IMR-90 (cell line): ENCODE results near the gene DOCK2. TPM values are rescaled to one million over a fixed set of nuclear protein-coding genes. Genes with fewer than 3 reads are reported as not detected.
"Not testable (repeated sequence)": the region's sequence is repeated elsewhere in the genome, so short reads cannot be mapped to it uniquely, and the experiment has no call there.

ENCODE experiments used
- ATAC-seq: fragments of 200-7000 bp; cut with Tn5 transposase; 2 replicates; pipeline ENCODE4 v1.9.1; 2020; ENCODE audit warnings: low read depth, mild to moderate bottlenecking, moderate library complexity
- BruUV-seq: library from RNA; stranded (reverse); fragments of 400-500 nt; replicated peaks from 2 replicates; lab custom pipeline; 2021; lab: Mats Ljungman, UMichigan
- CTCF ChIA-PET: fragments of 300-600 bp; formaldehyde crosslinking; extraction: SDS; loops from one replicate; lab custom pipeline; 2021; ENCODE audit warnings: antibody characterized with exemption; lab: Yijun Ruan, JAX
- POLR2A ChIA-PET: fragments of 300-600 bp; sonication (Branson Sonifier 250); formaldehyde crosslinking; loops from one replicate; lab custom pipeline; 2022; ENCODE audit warnings: antibody characterized with exemption; ENCODE audit not compliant: unreplicated experiment; lab: Charles Lee
- DNase-seq: peaks from one replicate; pipeline ENCODE4 v3.0.0; 2013
- H2AFZ ChIP-seq: replicated peaks from 2 replicates; pipeline ENCODE3; 2013; ENCODE audit warnings: low read length, mild to moderate bottlenecking; ENCODE audit not compliant: poor library complexity
- H2AK5ac ChIP-seq: 2 replicates; pipeline ENCODE4 v1.6.1; 2013; ENCODE audit warnings: low read depth, low read length, inconsistent platforms
- H2AK9ac ChIP-seq: replicated peaks from 2 replicates; pipeline ENCODE3; 2013; ENCODE audit warnings: mild to moderate bottlenecking, low read depth, low read length, moderate library complexity; ENCODE audit not compliant: poor library complexity
- H2BK120ac ChIP-seq: 2 replicates; pipeline ENCODE4 v1.6.1; 2013; ENCODE audit warnings: low read depth, low read length, inconsistent platforms
- H2BK15ac ChIP-seq: 3 replicates; pipeline ENCODE4 v1.6.1; 2013; ENCODE audit warnings: low read depth, low read length, inconsistent platforms
- H2BK20ac ChIP-seq: 2 replicates; pipeline ENCODE4 v1.6.1; 2013; ENCODE audit warnings: low read depth, mild to moderate bottlenecking, inconsistent platforms, low read length, moderate library complexity
- H2BK5ac ChIP-seq: 2 replicates; pipeline ENCODE4 v1.6.1; 2013; ENCODE audit warnings: mild to moderate bottlenecking, low read depth, low read length, inconsistent platforms; ENCODE audit not compliant: poor library complexity, severe bottlenecking
- H3K14ac ChIP-seq: replicated peaks from 2 replicates; pipeline ENCODE4 v1.6.1; 2013; ENCODE audit warnings: low read depth, low read length, inconsistent platforms
- H3K18ac ChIP-seq: 2 replicates; pipeline ENCODE4 v1.6.1; 2013; ENCODE audit warnings: low read depth, low read length, control low read depth
- H3K23ac ChIP-seq: 2 replicates; pipeline ENCODE4 v1.6.1; 2013; ENCODE audit warnings: low read depth, low read length, inconsistent platforms
- H3K27ac ChIP-seq: 2 replicates; pipeline ENCODE4 v1.5.1; 2013; ENCODE audit warnings: mild to moderate bottlenecking, control low read depth, low read length; ENCODE audit not compliant: insufficient read depth
- H3K27me3 ChIP-seq: 2 replicates; pipeline ENCODE4 v1.6.1; 2013; ENCODE audit warnings: low read length; ENCODE audit not compliant: control insufficient read depth, insufficient read depth
- H3K36me3 ChIP-seq: 2 replicates; pipeline ENCODE4 v1.6.1; 2013; ENCODE audit warnings: low read length, mixed read lengths; ENCODE audit not compliant: control insufficient read depth, insufficient read depth
- H3K4ac ChIP-seq: 2 replicates; pipeline ENCODE4 v1.6.1; 2013; ENCODE audit warnings: low read depth, low read length, inconsistent platforms
- H3K4me1 ChIP-seq: 2 replicates; pipeline ENCODE4 v1.6.1; 2013; ENCODE audit warnings: low read length, mixed read lengths; ENCODE audit not compliant: control insufficient read depth, insufficient read depth
- H3K4me2 ChIP-seq: 2 replicates; pipeline ENCODE4 v1.6.1; 2013; ENCODE audit warnings: low read depth, mild to moderate bottlenecking, control low read depth, low read length, moderate library complexity
- H3K4me3 ChIP-seq: 2 replicates; pipeline ENCODE4 v1.5.1; 2013; ENCODE audit warnings: low read depth, mild to moderate bottlenecking, control low read depth, low read length, moderate library complexity; ENCODE audit not compliant: insufficient read depth
- H3K56ac ChIP-seq: 2 replicates; pipeline ENCODE4 v1.6.1; 2013; ENCODE audit warnings: low read length, inconsistent platforms; ENCODE audit not compliant: insufficient read depth; ENCODE audit errors: extremely low read depth
- H3K79me1 ChIP-seq, 2 experiments: 2 replicates each; pipeline ENCODE4 v1.6.1; 2013; ENCODE audit warnings: low read length in 2 of 2, inconsistent platforms in 1 of 2, low read depth in 1 of 2
- H3K9ac ChIP-seq: 2 replicates; pipeline ENCODE4 v1.6.1; 2013; ENCODE audit warnings: low read depth, low read length, control low read depth
- H3K9me1 ChIP-seq: 2 replicates; pipeline ENCODE4 v1.6.1; 2013; ENCODE audit warnings: low read length, inconsistent platforms; ENCODE audit not compliant: insufficient read depth
- H3K9me3 ChIP-seq: 2 replicates; pipeline ENCODE4 v1.6.1; 2013; ENCODE audit warnings: low read length; ENCODE audit not compliant: control insufficient read depth, insufficient read depth
- H4K20me1 ChIP-seq: 2 replicates; pipeline ENCODE4 v1.6.1; 2013; ENCODE audit warnings: low read length, inconsistent platforms; ENCODE audit not compliant: insufficient read depth
- H4K5ac ChIP-seq: 2 replicates; pipeline ENCODE4 v1.6.1; 2013; ENCODE audit warnings: mild to moderate bottlenecking, low read depth, low read length, control low read depth
- H4K8ac ChIP-seq, 2 experiments: 2 replicates each; pipeline ENCODE4 v1.6.1; 2013; ENCODE audit warnings: low read depth in 2 of 2, low read length in 2 of 2, control low read depth in 1 of 2, inconsistent platforms in 1 of 2
- H4K91ac ChIP-seq: 2 replicates; pipeline ENCODE4 v1.6.1; 2013; ENCODE audit warnings: low read depth, low read length, inconsistent platforms; ENCODE audit not compliant: insufficient read depth
- RCOR1 ChIP-seq: IDR thresholded peaks from 2 replicates; pipeline ENCODE4 v1.6.1; 2012; ENCODE audit warnings: mild to moderate bottlenecking, low read length, improper control_type of control experiment; ENCODE audit not compliant: insufficient replicate concordance
- USF2 ChIP-seq: fragments of 150-350 bp; IDR thresholded peaks from 2 replicates; pipeline ENCODE4 v1.6.1; 2017; ENCODE audit warnings: mild to moderate bottlenecking, antibody characterized with exemption, low read length, low read depth
- WGBS, 2 experiments: methylation state at CpG; one replicate each; pipeline versions ENCODE4 v1.1.5 to v1.1.7; 2013; ENCODE audit warnings: missing lambda C conversion rate in 2 of 2; ENCODE audit not compliant: insufficient read length in 1 of 2; ENCODE audit errors: extremely low coverage in 2 of 2; 5-methylcytosine and 5-hydroxymethylcytosine counted together
- dilution Hi-C: fragments of 300-500 bp; cut with HindIII; formaldehyde crosslinking; loops from one replicate; pipeline ENCODE4 v1.14.3; 2018; ENCODE audit warnings: low sequenced_read_pairs; ENCODE audit not compliant: unreplicated experiment
- in situ Hi-C: fragments of 300-500 bp; cut with MboI; formaldehyde crosslinking; loops from 3 replicates; pipeline ENCODE4 v1.14.3; 2019; ENCODE audit warnings: low sequenced_read_pairs, inconsistent platforms, mixed read lengths
- intact Hi-C: fragments of 100-400 bp; cut with micrococcal nuclease; formaldehyde crosslinking; loops from 2 replicates; pipeline ENCODE4 v1.10.0; 2022
- polyA plus RNA-seq, 3 experiments: library from polyadenylated mRNA; depleted of rRNA; stranded (reverse); fragments of >200 nt; gene quantifications; 2 replicates each; pipeline ENCODE4 v1.2.3, GENCODE V29; 2012; ENCODE audit warnings: low replicate concordance in 1 of 3
- total RNA-seq: library from RNA; depleted of rRNA; stranded (reverse); fragments of >200 nt; gene quantifications from 2 replicates; pipeline ENCODE4 v1.2.3, GENCODE V29; 2012

The DOCK2 gene
- total and polyA plus RNA-seq, 2 of the 4 experiments (the other 2 are of a cell fraction): 0.72 to 3.0 TPM

GRCh38 chr5:169765176-169765996 lies 128.3 kb downstream of the DOCK2 start:
- Histone ChIP-seq H4K5ac (no peak overlapping the region), H3K9me1 (peaks cover 10% of the 10 kb centered on the region), H2BK120ac (peak overlapping the region; percentile 71; the same call in 1 of the 2 replicates), H3K4me2 (no peak overlapping the region), H2BK5ac (no peak overlapping the region), H4K8ac (0 out of 4 replicates have a peak overlapping the region, but pooled peaks of 1 of the 2 experiments have one; percentile 11), H4K20me1 (no peaks in the 10 kb centered on the region), H3K27me3 (no peaks in the 10 kb centered on the region), H3K23ac (0 out of 2 replicates have a peak overlapping the region, but pooled peaks have one; percentile 53), H3K36me3 (no peaks in the 10 kb centered on the region), H3K56ac (no peak overlapping the region), H3K4me3 (no peak overlapping the region), H2BK15ac (no peak overlapping the region), H2AK5ac (no peak overlapping the region), H3K18ac (no peak overlapping the region), H3K27ac (no peak overlapping the region), H4K91ac (no peak overlapping the region), H2BK20ac (peak overlapping the region; percentile 72), H3K9ac (no peak overlapping the region), H3K4ac (peak overlapping the region; percentile 27; the same call in 1 of the 2 replicates), H3K9me3 (no peaks in the 10 kb centered on the region), H2AK9ac (peak overlapping the region; percentile 76), H3K4me1 (peaks cover 7% of the 10 kb centered on the region), H3K14ac (no peak overlapping the region), H3K79me1 (no peaks in the 10 kb centered on the region), H2AFZ (peak overlapping the region; percentile 65)
- DNase-seq (peak; percentile 40), ATAC-seq (no peak)
- TF ChIP-seq RCOR1 (no peak), USF2 (no peak)
- BruUV-seq: no TSS peak
- dilution Hi-C loops (no loop called here), in situ Hi-C loops (no loop called here), intact Hi-C loops (loop anchor here (5.0 kb wide), 1 partner anchor 48 kb away; no protein-coding TSS in a partner anchor)
- no CpG with 5 or more reads among the region's 3 CpGs for WGBS, 2 experiments
- ChIA-PET POLR2A (no interaction called here), CTCF (no interaction called here)

- H3K27me3 ChIP-seq, H3K56ac ChIP-seq, H2AK5ac ChIP-seq, H3K4me3 ChIP-seq, dilution Hi-C loops, H3K18ac ChIP-seq, H2BK15ac ChIP-seq, H4K91ac ChIP-seq, in situ Hi-C loops, CTCF ChIA-PET, H2AK9ac ChIP-seq, H3K9me1 ChIP-seq, H2BK20ac ChIP-seq, H3K4ac ChIP-seq, H2AFZ ChIP-seq, H3K4me2 ChIP-seq, H2BK120ac ChIP-seq, H3K27ac ChIP-seq, DNase-seq, H4K20me1 ChIP-seq, H2BK5ac ChIP-seq, H4K5ac ChIP-seq, H3K36me3 ChIP-seq, ATAC-seq, H3K9ac ChIP-seq, H3K23ac ChIP-seq, POLR2A ChIA-PET, H3K4me1 ChIP-seq, H3K9me3 ChIP-seq, H3K79me1 ChIP-seq, BruUV-seq, H3K14ac ChIP-seq, H4K8ac ChIP-seq: not testable (repeated sequence)
- WGBS, 2 experiments: no CpG with 5 or more reads among the region's 6 CpGs
- intact Hi-C loops: loop anchor here (5.0 kb wide), 1 partner anchor 50 kb away; no protein-coding TSS in a partner anchor
Measured at GRCh38 chr5:169766943-169767342, 129.9 kb downstream of the DOCK2 start.
